ES-I3 (cell line): ENCODE measurements around the gene MGAT5B.

Source experiments
- H3K36me3 ChIP-seq: 2 replicates; pipeline ENCODE4 v1.6.1; 2013; ENCODE audit warnings: mild to moderate bottlenecking, low read length, control low read depth, moderate library complexity; ENCODE audit not compliant: insufficient read depth
- H3K4me1 ChIP-seq: 2 replicates; pipeline ENCODE4 v1.6.1; 2013; ENCODE audit warnings: mild to moderate bottlenecking, control low read depth, low read length; ENCODE audit not compliant: insufficient read depth
- H3K9ac ChIP-seq: 2 replicates; pipeline ENCODE4 v1.6.1; 2013; ENCODE audit warnings: low read depth, mild to moderate bottlenecking, low read length, moderate library complexity
- H3K9me3 ChIP-seq: 2 replicates; pipeline ENCODE4 v1.6.1; 2013; ENCODE audit warnings: mild to moderate bottlenecking, low read length, moderate library complexity; ENCODE audit not compliant: control insufficient read depth, insufficient read depth

Gene MGAT5B

GRCh38 chr17:76924345-76925342 is 56.4 kb downstream of the MGAT5B start:
- Histone ChIP-seq H3K4me1 (no peaks in the 10 kb centered on the region), H3K36me3 (no peaks in the 10 kb centered on the region), H3K9me3 (no peaks in the 10 kb centered on the region), H3K9ac (no peak overlapping the region)

DNA sequence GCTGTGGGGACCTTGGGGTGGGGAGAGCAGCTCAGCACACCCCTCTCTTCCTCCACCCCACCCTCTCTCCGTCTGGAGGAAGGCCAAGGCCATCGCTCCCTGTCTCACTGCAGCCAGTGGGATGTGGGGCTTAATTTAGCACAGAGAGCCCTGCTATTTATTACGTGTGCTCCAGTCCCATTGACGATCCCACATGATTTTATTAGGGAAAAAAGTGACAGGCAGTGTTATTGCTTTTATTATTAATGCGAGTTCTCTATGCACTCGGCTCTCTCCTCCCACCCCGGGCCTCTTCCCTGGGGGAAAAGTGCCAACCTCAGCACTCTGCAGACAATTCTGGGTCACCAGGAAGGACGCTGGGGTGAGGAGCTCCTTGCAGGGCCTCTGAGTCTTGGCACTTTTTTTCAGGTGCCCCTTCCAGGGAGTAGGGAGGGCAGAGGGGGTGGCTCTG is 57.3 kb downstream of the MGAT5B start:
- H3K9me3 ChIP-seq: no peaks in the 10 kb centered on the region
- no peak overlapping the region for H3K9ac ChIP-seq
- H3K4me1 ChIP-seq: no peaks in the 10 kb centered on the region
- no peaks in the 10 kb centered on the region for H3K36me3 ChIP-seq

DNA sequence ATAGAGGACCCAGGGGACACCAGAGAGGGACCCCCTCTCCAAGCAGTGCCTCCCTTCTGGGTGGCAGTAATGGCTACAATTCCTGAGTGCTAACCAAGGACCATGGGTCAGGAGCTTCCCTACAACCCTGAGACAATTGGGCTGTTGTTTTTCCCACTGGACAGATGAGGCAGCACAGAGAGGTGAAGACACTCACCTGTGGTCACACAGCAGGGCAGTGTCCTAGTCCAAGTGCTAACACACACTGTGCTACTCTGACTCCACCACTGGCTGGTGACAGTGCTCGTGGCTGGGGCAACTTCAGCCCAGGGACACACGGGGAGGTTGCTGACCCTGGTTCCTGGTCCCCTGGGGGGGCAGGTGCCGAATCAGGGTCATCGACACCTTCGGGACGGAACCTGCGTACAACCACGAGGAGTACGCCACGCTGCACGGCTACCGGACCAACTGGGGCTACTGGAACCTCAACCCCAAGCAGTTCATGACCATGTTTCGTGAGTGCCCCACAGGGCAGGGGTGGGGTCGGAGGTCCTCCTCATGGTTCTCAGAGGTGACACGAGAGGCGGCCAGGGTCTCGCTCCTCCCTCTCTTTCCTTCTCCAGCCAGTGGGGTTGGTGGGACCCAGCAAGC is 58.1 kb downstream of the MGAT5B start:
- Histone ChIP-seq H3K9ac (no peak overlapping the region), H3K36me3 (no peaks in the 10 kb centered on the region), H3K9me3 (no peaks in the 10 kb centered on the region), H3K4me1 (no peaks in the 10 kb centered on the region)

- no peaks in the 10 kb centered on the region for H3K9me3 ChIP-seq
- no peaks in the 10 kb centered on the region for H3K4me1 ChIP-seq
- H3K9ac ChIP-seq: no peak overlapping the region
- H3K36me3 ChIP-seq: no peaks in the 10 kb centered on the region
Measured at GRCh38 chr17:76927577-76927976, 59.4 kb downstream of the MGAT5B start.

GRCh38 chr17:76927982-76928381 is 59.8 kb downstream of the MGAT5B start:
- H3K36me3 ChIP-seq: 0 out of 2 replicates have a peak, but pooled peaks cover 2% of the 10 kb centered on the region
- no peaks in the 10 kb centered on the region for H3K9me3 ChIP-seq
- no peaks in the 10 kb centered on the region for H3K4me1 ChIP-seq
- H3K9ac ChIP-seq: no peak overlapping the region

DNA sequence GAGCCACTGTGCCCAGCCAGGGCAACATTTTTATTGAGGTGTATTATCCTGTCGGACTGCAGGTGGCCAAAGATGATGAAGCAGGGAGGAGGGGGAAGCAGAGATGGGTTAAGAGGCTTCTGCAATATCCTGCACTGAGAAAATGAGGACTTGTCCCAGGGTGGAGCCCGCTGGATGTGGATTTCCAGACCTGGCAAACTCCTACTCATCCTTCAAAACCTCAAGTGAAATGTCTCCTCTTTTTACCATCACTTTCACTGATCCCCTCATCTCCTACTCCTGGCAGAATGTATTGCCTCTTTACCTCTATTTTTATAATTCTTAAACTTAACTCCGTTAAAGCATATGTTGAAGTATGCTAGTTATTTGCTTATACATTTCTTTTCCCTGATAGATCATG is 60.9 kb downstream of the MGAT5B start:
- Histone ChIP-seq H3K4me1 (no peaks in the 10 kb centered on the region), H3K9me3 (no peaks in the 10 kb centered on the region), H3K9ac (no peak overlapping the region), H3K36me3 (0 out of 2 replicates have a peak, but pooled peaks cover 3% of the 10 kb centered on the region)

GRCh38 chr17:76929601-76930000 is 61.4 kb downstream of the MGAT5B start:
- Histone ChIP-seq H3K9ac (no peak overlapping the region), H3K36me3 (0 out of 2 replicates have a peak, but pooled peaks cover 3% of the 10 kb centered on the region), H3K4me1 (no peaks in the 10 kb centered on the region), H3K9me3 (no peaks in the 10 kb centered on the region)

DNA sequence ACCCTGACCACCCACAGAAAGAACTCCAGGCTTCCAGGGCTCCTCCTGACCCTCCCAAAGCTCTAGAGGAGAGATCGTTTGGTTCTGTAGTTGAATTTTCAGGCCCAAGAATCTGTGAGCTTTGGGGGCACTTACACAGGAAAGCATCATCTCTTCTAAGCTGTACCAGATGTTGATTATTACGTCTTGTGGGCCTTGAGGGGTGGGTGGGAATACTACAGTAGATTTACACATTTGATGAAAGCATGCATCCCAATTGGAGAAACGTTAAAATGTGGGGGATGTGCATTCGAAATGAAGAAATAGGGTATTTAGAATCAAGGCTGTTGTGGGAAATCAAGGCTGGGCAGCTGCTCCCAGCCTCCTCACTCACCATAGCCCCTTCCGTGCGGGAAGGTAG is 61.9 kb downstream of the MGAT5B start:
- Histone ChIP-seq H3K36me3 (0 out of 2 replicates have a peak, but pooled peaks cover 3% of the 10 kb centered on the region), H3K9me3 (no peaks in the 10 kb centered on the region)

GRCh38 chr17:76932402-76933333 is 64.5 kb downstream of the MGAT5B start:
- H3K36me3 ChIP-seq: 0 out of 2 replicates have a peak, but pooled peaks cover 3% of the 10 kb centered on the region
- no peaks in the 10 kb centered on the region for H3K9me3 ChIP-seq
- H3K4me1 ChIP-seq: no peaks in the 10 kb centered on the region
- no peak overlapping the region for H3K9ac ChIP-seq

More for the DNA sequence above, 61.9 kb downstream of the MGAT5B start:
- Histone ChIP-seq H3K4me1 (no peaks in the 10 kb centered on the region), H3K9ac (no peak overlapping the region)

- H3K9ac ChIP-seq: no peak overlapping the region
- no peaks in the 10 kb centered on the region for H3K9me3 ChIP-seq
- no peaks in the 10 kb centered on the region for H3K4me1 ChIP-seq
- H3K36me3 ChIP-seq: 0 out of 2 replicates have a peak, but pooled peaks cover 3% of the 10 kb centered on the region
Measured at GRCh38 chr17:76934561-76935320, 66.5 kb downstream of the MGAT5B start.

DNA sequence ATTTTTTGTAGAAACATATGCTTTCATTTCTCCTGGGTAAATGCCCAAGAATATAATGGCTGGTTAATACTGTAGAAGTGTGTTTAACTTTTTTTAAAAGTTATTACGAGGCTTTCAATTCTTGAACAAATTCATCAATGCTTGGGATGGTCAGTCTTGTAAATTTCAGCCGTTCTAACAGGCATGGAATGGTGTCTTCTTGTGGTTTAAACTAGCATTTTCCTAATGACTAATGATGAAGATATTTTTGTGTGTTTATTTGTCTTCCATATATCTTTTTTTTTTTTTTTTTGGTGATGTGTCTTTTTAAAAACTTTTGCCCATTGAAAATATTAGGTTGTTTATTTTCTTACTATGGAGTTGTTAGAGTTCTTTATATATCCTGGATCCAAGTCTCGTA is 67.1 kb downstream of the MGAT5B start:
- no peak overlapping the region for H3K9ac ChIP-seq
- 0 out of 2 replicates have a peak, but pooled peaks cover 3% of the 10 kb centered on the region for H3K36me3 ChIP-seq
- H3K9me3 ChIP-seq: no peaks in the 10 kb centered on the region
- H3K4me1 ChIP-seq: no peaks in the 10 kb centered on the region

DNA sequence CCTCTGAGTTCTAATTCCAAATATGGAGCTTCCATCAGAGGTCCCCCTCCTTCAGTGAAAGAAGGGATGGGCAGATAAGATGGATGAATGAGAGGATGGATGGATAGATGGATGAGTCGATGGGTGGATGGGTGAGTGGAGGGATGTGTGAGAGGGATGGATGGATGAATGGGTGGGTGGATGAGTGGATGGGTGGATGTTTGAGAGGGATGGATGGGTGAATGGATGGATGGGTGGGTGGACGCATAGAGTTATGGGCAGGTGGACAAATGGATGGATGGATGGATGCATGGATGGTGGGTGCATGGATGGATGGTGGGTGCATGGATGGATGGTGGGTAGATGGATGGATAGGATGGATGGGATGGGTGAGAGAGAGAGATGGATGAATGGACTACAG is 69.0 kb downstream of the MGAT5B start:
- H3K36me3 ChIP-seq: 0 out of 2 replicates have a peak, but pooled peaks cover 3% of the 10 kb centered on the region
- no peaks in the 10 kb centered on the region for H3K9me3 ChIP-seq
- H3K9ac ChIP-seq: no peak overlapping the region
- H3K4me1 ChIP-seq: no peaks in the 10 kb centered on the region

- Histone ChIP-seq H3K9me3 (no peaks in the 10 kb centered on the region), H3K36me3 (0 out of 2 replicates have a peak, but pooled peaks cover under 1% of the 10 kb centered on the region), H3K4me1 (peaks cover 7% of the 10 kb centered on the region), H3K9ac (no peak overlapping the region)
Measured at GRCh38 chr17:76938009-76938408, 69.8 kb downstream of the MGAT5B start.
